HG02763 (cell line): ENCODE results near the gene PEX1.
"Not testable (repeated sequence)": the region's sequence is repeated elsewhere in the genome, so short reads cannot be mapped to it uniquely, and the experiment has no call there.

Source experiments
- ATAC-seq: cut with Tn5 transposase; IDR thresholded peaks from one replicate; pipeline ENCODE4 v1.9.1; 2021; ENCODE audit warnings: mild to moderate bottlenecking, moderate library complexity; ENCODE audit not compliant: unreplicated experiment

The PEX1 gene

GRCh38 chr7:92506363-92506762, 22.0 kb downstream of the PEX1 start:
- no peak for ATAC-seq

GRCh38 chr7:92504563-92504962, 23.8 kb downstream of the PEX1 start:
- no peak for ATAC-seq

GRCh38 chr7:92503767-92504166, 24.6 kb downstream of the PEX1 start:
- no peak for ATAC-seq

GRCh38 chr7:92498557-92498956, 29.8 kb downstream of the PEX1 start:
- no peak for ATAC-seq

GRCh38 chr7:92496876-92497275, 31.4 kb downstream of the PEX1 start:
- no peak for ATAC-seq

- ATAC-seq, result no peak
Measured at GRCh38 chr7:92489634-92490033, 38.7 kb downstream of the PEX1 start.

DNA sequence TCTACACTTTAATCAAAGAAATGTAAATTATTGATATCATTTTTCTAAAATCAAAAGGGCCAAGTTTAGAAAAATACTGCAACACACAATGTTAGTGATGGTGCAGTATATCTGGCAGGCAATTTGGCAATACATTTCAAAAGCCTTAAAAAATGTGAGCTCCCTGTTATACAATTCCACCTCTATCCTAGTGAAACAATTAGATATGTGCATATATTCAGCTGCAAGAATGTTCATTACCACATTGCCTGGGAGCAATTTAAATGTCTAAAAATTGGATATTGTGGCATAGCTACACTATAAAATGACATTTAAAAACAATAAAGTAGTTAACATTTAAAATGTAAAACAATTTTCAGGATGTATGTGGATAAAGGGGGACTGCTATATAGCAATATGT, 40.5 kb downstream of the PEX1 start:
- no peak for ATAC-seq

GRCh38 chr7:92485974-92486373, 42.3 kb downstream of the PEX1 start:
- no peak for ATAC-seq

DNA sequence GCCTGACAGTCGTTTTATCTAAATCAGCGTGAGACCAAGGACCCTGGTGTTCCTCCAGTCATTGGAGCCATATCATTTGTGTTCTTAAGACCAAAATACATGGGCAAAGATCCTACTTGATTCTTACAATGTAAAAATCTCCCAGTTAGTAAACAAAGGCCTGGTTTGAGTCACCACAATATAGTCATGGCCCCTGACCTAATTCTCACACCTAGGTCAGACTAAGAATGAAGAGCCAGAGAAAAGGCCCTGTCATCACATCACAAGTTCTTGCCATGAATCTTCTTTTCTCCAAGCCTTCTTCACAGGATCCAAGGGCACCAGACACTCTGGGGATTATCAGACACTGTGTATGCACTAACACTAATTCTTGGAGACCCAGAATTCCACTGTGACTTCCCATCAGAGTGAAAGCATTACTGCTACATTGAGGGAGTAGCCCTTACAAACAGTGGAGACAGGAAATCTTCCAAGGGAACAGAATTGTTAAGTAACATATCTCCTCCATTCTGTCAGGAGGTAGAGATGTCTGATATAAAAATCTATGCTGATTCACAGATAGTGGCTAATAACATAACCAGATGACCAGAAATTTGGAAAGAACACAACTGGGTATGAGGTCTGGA, 42.9 kb downstream of the PEX1 start:
- no peak for ATAC-seq

DNA sequence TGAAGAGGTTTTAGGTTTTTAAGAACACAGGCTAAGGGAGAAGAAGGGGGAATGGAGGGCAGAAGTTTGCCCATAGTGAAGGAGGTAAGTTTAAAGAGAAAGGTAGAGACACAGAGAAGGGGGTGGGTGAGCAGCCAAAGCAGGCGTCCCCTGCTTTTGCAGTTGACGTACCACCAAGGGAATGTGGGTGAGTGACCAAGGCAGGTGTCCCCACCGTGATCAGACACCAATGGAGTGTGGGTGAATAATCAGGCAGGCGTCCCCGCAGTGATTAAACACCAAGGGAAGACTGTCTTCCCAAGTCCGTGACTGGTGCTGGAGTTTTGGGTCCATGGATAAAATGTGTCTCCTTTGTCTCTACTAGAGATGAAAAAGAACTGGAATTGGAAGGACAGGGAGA, 44.1 kb downstream of the PEX1 start:
- not testable (repeated sequence) for ATAC-seq

DNA sequence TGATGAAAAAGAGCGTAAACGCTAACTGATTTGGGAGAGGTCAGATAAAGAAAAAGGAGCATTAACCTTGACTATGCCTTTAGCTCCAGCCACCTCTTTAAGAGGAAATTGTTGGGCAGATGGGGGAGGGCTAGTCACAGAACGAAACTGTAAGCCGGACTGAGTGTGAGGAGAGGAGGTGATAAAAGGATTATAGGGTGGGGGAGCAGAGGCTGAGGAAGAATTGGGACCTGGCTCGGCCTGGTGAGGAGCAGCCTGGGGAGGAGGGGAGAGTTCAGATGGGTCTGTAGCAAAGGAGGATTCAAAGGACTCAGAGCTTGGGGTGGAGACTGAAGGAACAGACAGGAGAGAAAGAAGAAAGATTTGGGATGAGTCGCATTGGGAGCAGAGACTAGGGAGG, 44.7 kb downstream of the PEX1 start:
- not testable (repeated sequence) for ATAC-seq

GRCh38 chr7:92479146-92479545, 49.2 kb downstream of the PEX1 start:
- not testable (repeated sequence) for ATAC-seq

DNA sequence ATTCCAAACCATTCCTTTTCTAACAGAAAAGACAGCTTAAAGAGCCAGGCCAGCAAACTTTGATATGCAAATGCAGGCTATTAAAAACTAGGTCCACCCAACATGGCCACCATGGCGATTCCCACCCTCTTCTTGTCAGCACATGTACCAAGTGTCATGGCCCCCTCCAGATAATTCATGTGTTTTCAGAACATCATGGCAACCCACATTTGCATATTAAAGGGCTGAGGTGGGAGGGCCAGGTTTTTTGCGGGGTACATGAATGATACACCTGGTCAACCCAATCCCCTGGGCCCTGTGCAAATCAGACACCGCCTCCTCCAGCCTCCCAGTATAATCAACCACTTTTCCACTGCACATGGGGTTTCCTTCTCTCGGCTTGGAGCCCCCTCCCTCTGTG, 49.6 kb downstream of the PEX1 start:
- ATAC-seq, result no peak

DNA sequence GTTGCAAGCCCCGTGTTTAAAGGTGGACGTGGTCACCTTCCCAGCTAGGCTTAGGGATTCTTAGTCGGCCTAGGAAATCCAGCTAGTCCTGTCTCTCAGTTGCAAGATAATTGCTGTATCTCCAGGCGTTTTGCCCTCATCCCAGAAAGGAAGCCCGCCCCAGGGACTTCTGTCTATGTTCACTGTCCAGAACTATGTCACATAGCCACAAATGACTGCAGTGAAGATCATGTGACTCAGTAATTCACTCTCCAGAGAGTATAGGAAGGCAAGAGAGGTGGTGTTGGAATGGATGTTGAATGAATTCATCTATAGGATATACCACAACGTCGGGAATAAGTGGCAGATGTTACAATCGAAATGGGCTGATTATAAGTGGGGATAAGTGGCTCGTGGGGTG, 50.2 kb downstream of the PEX1 start:
- ATAC-seq, result no peak

DNA sequence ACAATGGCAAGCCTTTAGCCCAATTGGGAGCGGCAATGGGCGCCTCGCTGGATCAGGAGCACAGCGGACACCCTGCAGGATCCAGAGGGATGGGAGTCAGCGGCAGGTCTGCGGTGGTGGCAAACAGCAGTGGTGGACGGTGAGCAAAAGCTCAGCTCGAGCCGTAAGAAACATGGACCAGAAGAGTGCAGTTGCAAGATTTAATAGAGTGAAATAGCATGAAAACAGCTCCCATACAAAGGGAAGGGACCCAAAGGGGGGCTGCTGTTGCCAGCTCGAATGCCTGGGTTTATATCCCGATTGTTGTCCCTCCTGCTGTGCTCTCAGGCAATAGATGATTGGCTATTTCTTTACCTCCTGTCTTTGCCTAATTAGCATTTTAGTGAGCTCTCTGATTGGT, 50.6 kb downstream of the PEX1 start, which contains the start of gene ERVW-1:
Gene ERVW-1 (minus strand): TSS at position 266 of the 400 bp plus-strand sequence. CDS start 7,565 bp downstream, outside the sequence.
- not testable (repeated sequence) for ATAC-seq

- not testable (repeated sequence) for ATAC-seq
Measured at GRCh38 chr7:92475851-92476590, 52.3 kb downstream of the PEX1 start.

GRCh38 chr7:92475261-92475770, 53.0 kb downstream of the PEX1 start:
- not testable (repeated sequence) for ATAC-seq

GRCh38 chr7:92473989-92474388, 54.3 kb downstream of the PEX1 start:
- not testable (repeated sequence) for ATAC-seq

DNA sequence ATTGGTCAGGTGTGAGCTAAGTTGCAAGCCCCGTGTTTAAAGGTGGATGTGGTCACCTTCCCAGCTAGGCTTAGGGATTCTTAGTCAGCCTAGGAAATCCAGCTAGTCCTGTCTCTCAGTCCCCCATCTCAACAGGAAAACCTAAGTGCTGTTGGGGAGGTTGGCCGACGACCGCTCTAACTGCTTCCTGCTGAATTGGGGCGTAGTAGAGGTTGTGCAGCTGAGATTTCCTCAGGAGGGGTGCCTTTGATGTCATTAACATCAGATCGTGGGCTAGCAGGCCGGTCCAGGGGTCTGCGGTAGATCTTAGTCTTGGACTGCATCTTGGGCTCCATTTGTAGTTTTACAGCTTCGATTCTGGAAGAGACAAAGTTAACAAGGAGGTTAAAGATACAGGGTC, 59.7 kb downstream of the PEX1 start:
- ATAC-seq, result not testable (repeated sequence)

- no peak for ATAC-seq
Measured at GRCh38 chr7:92466682-92467081, 61.6 kb downstream of the PEX1 start.

GRCh38 chr7:92464515-92464914, 63.8 kb downstream of the PEX1 start:
- ATAC-seq, result no peak

- ATAC-seq, result no peak
Measured at GRCh38 chr7:92462560-92462959, 65.8 kb downstream of the PEX1 start.
